HG03565 (cell line): Measurements from ENCODE around the gene SEMA4D.

Source experiments
- ATAC-seq: cut with Tn5 transposase; IDR thresholded peaks from one replicate; pipeline ENCODE4 v1.9.1; 2021; ENCODE audit warnings: mild to moderate bottlenecking, moderate library complexity; ENCODE audit not compliant: unreplicated experiment

Gene SEMA4D

GRCh38 chr9:89390068-89390555 lies 107.8 kb downstream of the SEMA4D start:
- no peak for ATAC-seq

GRCh38 chr9:89388868-89389177 lies 109.1 kb downstream of the SEMA4D start:
- ATAC-seq, result no peak

- no peak for ATAC-seq
These were observed 109.6 kb downstream of the SEMA4D start for GRCh38 chr9:89388084-89388867.

- ATAC-seq, result no peak
These were observed 110.6 kb downstream of the SEMA4D start for GRCh38 chr9:89387197-89387849.

GRCh38 chr9:89386797-89387196 lies 111.1 kb downstream of the SEMA4D start:
- ATAC-seq, result no peak

- no peak for ATAC-seq
These were observed 111.7 kb downstream of the SEMA4D start for GRCh38 chr9:89386206-89386605.

GRCh38 chr9:89384783-89385182 lies 113.1 kb downstream of the SEMA4D start:
- no peak for ATAC-seq

GRCh38 chr9:89383721-89384300 lies 114.1 kb downstream of the SEMA4D start:
- ATAC-seq, result no peak

GRCh38 chr9:89383030-89383720 lies 114.7 kb downstream of the SEMA4D start:
- ATAC-seq, result no peak

- ATAC-seq, result no peak
These were observed 115.6 kb downstream of the SEMA4D start for GRCh38 chr9:89382026-89382986.

- no peak for ATAC-seq
These were observed 116.7 kb downstream of the SEMA4D start for GRCh38 chr9:89381308-89381609.

GRCh38 chr9:89380437-89381307 lies 117.2 kb downstream of the SEMA4D start:
- ATAC-seq, result no peak

- ATAC-seq, result no peak
These were observed 118.3 kb downstream of the SEMA4D start for GRCh38 chr9:89379508-89380115.

- no peak for ATAC-seq
These were observed 118.9 kb downstream of the SEMA4D start for GRCh38 chr9:89379031-89379430.

GRCh38 chr9:89378541-89378940 lies 119.4 kb downstream of the SEMA4D start:
- no peak for ATAC-seq

- no peak for ATAC-seq
These were observed 120.5 kb downstream of the SEMA4D start for GRCh38 chr9:89377411-89377810.

- ATAC-seq, result no peak
These were observed 121.1 kb downstream of the SEMA4D start for GRCh38 chr9:89376741-89377351.

GRCh38 chr9:89376286-89376685 lies 121.6 kb downstream of the SEMA4D start:
- ATAC-seq, result no peak
